Glutamatergic neuron (in vitro differentiated cells): ENCODE results near the gene ECD. TPM values are rescaled to one million over a fixed set of nuclear protein-coding genes. Genes with fewer than 3 reads are reported as not detected.
A peak's percentile ranks its signal among the peaks of the same experiment; 100 is the strongest.

Experiments used
- DNase-seq: peaks from one replicate; pipeline ENCODE4 v3.0.0; 2022
- H3K27ac Mint-ChIP-seq: one replicate; pipeline ENCODE4 v1.8.0; 2020; ENCODE audit warnings: mild to moderate bottlenecking, mixed read lengths, inconsistent platforms; ENCODE audit not compliant: unreplicated experiment
- H3K27me3 Mint-ChIP-seq: one replicate; pipeline ENCODE4 v1.8.0; 2020; ENCODE audit warnings: mild to moderate bottlenecking, moderate library complexity, mixed read lengths, inconsistent platforms; ENCODE audit not compliant: unreplicated experiment
- H3K36me3 Mint-ChIP-seq: one replicate; pipeline ENCODE4 v1.8.0; 2020; ENCODE audit warnings: mild to moderate bottlenecking, mixed read lengths, inconsistent platforms; ENCODE audit not compliant: unreplicated experiment
- H3K4me1 Mint-ChIP-seq: one replicate; pipeline ENCODE4 v1.8.0; 2020; ENCODE audit warnings: mild to moderate bottlenecking, low read depth, mixed read lengths, inconsistent platforms; ENCODE audit not compliant: unreplicated experiment
- H3K4me3 Mint-ChIP-seq: one replicate; pipeline ENCODE4 v1.8.0; 2020; ENCODE audit warnings: mild to moderate bottlenecking, mixed read lengths, inconsistent platforms; ENCODE audit not compliant: unreplicated experiment
- H3K9me3 Mint-ChIP-seq: one replicate; pipeline ENCODE4 v1.8.0; 2020; ENCODE audit warnings: mild to moderate bottlenecking, moderate library complexity, mixed read lengths, inconsistent platforms; ENCODE audit not compliant: unreplicated experiment
- CTCF ChIP-seq: fragments of 200-600 bp; sonication (generic); IDR thresholded peaks from one replicate; pipeline ENCODE4 v1.5.0; 2021; ENCODE audit not compliant: partially characterized antibody, unreplicated experiment
- total RNA-seq: library from RNA; stranded (reverse); fragmentation: NEBNext Ultra II Directional; extraction: Animal tissue kit (Norgen Biotek cat#: 25700); gene quantifications from one replicate; pipeline ENCODE4 v1.2.1, GENCODE V29; 2021; ENCODE audit not compliant: unreplicated experiment

Gene ECD
- total RNA-seq, 1 donor from 2014 or later, result 31.3 TPM

GRCh38 chr10:73163096-73163495, 4.7 kb downstream of the ECD start:
- H3K36me3 Mint-ChIP-seq, result no peaks in the 10 kb centered on the region
- DNase-seq, result no peak
- peaks cover 3% of the 10 kb centered on the region for H3K9me3 Mint-ChIP-seq
- no peak overlapping the region for H3K27ac Mint-ChIP-seq
- no peak for TF ChIP-seq CTCF
- peaks cover 4% of the 10 kb centered on the region for H3K4me1 Mint-ChIP-seq
- no peak overlapping the region for H3K4me3 Mint-ChIP-seq
- peaks cover 5% of the 10 kb centered on the region for H3K27me3 Mint-ChIP-seq

GRCh38 chr10:73161662-73162061, 6.1 kb downstream of the ECD start:
- no peaks in the 10 kb centered on the region for H3K36me3 Mint-ChIP-seq
- no peaks in the 10 kb centered on the region for H3K9me3 Mint-ChIP-seq
- H3K27me3 Mint-ChIP-seq, result no peaks in the 10 kb centered on the region
- H3K4me3 Mint-ChIP-seq, result no peak overlapping the region
- no peak for DNase-seq
- TF ChIP-seq CTCF, result no peak
- H3K4me1 Mint-ChIP-seq, result no peaks in the 10 kb centered on the region
- H3K27ac Mint-ChIP-seq, result no peak overlapping the region

- no peak for TF ChIP-seq CTCF
- Mint-ChIP-seq H3K4me3 (no peak overlapping the region), H3K27ac (no peak overlapping the region), H3K4me1 (no peaks in the 10 kb centered on the region), H3K36me3 (no peaks in the 10 kb centered on the region), H3K27me3 (no peaks in the 10 kb centered on the region), H3K9me3 (no peaks in the 10 kb centered on the region)
- DNase-seq, result no peak
These were observed 6.7 kb downstream of the ECD start for GRCh38 chr10:73161079-73161478.

- H3K27me3 Mint-ChIP-seq, result no peaks in the 10 kb centered on the region
- no peak overlapping the region for H3K27ac Mint-ChIP-seq
- H3K4me1 Mint-ChIP-seq, result no peaks in the 10 kb centered on the region
- H3K36me3 Mint-ChIP-seq, result no peaks in the 10 kb centered on the region
- TF ChIP-seq CTCF, result peak; percentile 82
- peak; percentile 53 for DNase-seq
- H3K4me3 Mint-ChIP-seq, result no peak overlapping the region
- no peaks in the 10 kb centered on the region for H3K9me3 Mint-ChIP-seq
These were observed 8.7 kb downstream of the ECD start for GRCh38 chr10:73159038-73159648.

GRCh38 chr10:73156054-73156453, 11.8 kb downstream of the ECD start:
- Mint-ChIP-seq H3K4me1 (no peaks in the 10 kb centered on the region), H3K36me3 (peaks cover 5% of the 10 kb centered on the region), H3K27me3 (no peaks in the 10 kb centered on the region), H3K9me3 (no peaks in the 10 kb centered on the region), H3K4me3 (no peak overlapping the region), H3K27ac (no peak overlapping the region)
- DNase-seq, result no peak
- TF ChIP-seq CTCF, result no peak
